K562 (cell line): ENCODE data around the gene ABHD12. TPM values are rescaled to one million over a fixed set of nuclear protein-coding genes. Genes with fewer than 3 reads are reported as not detected.

Experiments
- ATAC-seq: fragments of 200-7000 bp; cut with Tn5 transposase; 3 replicates; pipeline ENCODE4 v1.9.1; 2020; ENCODE audit warnings: moderate library complexity
- BruUV-seq: library from RNA; stranded (reverse); fragments of 400-500 nt; replicated peaks from 2 replicates; lab custom pipeline; 2021; lab: Mats Ljungman, UMichigan
- CTCF ChIA-PET: fragments of 300-600 bp; formaldehyde crosslinking; extraction: SDS; loops from one replicate; lab custom pipeline; 2021; ENCODE audit warnings: low intra/inter-chr PET ratio; lab: Yijun Ruan, JAX
- POLR2A ChIA-PET: fragments of 300-600, 350-650 bp; sonication (Branson Sonifier 250); formaldehyde crosslinking; extraction: SDS; loops from one replicate; lab custom pipeline; 2021; ENCODE audit warnings: antibody characterized with exemption, inconsistent platforms; lab: Yijun Ruan, JAX
- DNase-seq, 4 experiments: peaks; one replicate each; pipeline versions ENCODE4 v3.0.0 to v3.0.0-alpha.2; 2011 to 2018; ENCODE audit warnings: low spot score in 3 of 4, mixed read lengths in 3 of 4; ENCODE audit errors: extremely low read depth in 1 of 4
- FAIRE-seq: peaks from 2 replicates; lab custom pipeline; 2011; peaks lifted over from hg19 to GRCh38; lab: Jason Lieb, UNC
- H2AFZ ChIP-seq: 2 replicates; pipeline ENCODE4 v1.6.0; 2011; ENCODE audit warnings: low read depth, low read length, control low read depth, inconsistent platforms
- H3K27ac ChIP-seq: fragments of 200-600 bp; 3 replicates; pipeline ENCODE4 v1.8.0; 2011; ENCODE audit warnings: low read depth, mild to moderate bottlenecking, control low read depth, inconsistent platforms, low read length, moderate library complexity, mixed read lengths; ENCODE audit errors: extremely low read depth
- H3K27me3 ChIP-seq, 2 experiments: fragments of 300-600 bp in 1 of 2; 2 replicates in 1 of 2; 3 replicates in 1 of 2; pipeline versions ENCODE4 v1.6.0 to v1.8.0; 2011; ENCODE audit warnings: inconsistent platforms in 2 of 2, low read length in 2 of 2, mild to moderate bottlenecking in 1 of 2, mixed read lengths in 1 of 2, moderate library complexity in 1 of 2; ENCODE audit not compliant: control insufficient read depth in 2 of 2, insufficient read depth in 2 of 2
- H3K36me3 ChIP-seq: fragments of 300-600 bp; 3 replicates; pipeline ENCODE4 v1.8.0; 2011; ENCODE audit warnings: mild to moderate bottlenecking, low read length, inconsistent platforms; ENCODE audit not compliant: control insufficient read depth, insufficient read depth
- H3K4me1 ChIP-seq, 2 experiments: fragments of 200-600 bp in 1 of 2; replicated peaks in 1 of 2; 2 replicates in 1 of 2; 3 replicates in 1 of 2; pipeline versions ENCODE4 v1.5.1 to v1.8.0; 2011; ENCODE audit warnings: inconsistent platforms in 2 of 2, low read length in 2 of 2, mild to moderate bottlenecking in 1 of 2, mixed read lengths in 1 of 2, moderate library complexity in 1 of 2; ENCODE audit not compliant: control insufficient read depth in 2 of 2, insufficient read depth in 2 of 2
- H3K4me2 ChIP-seq: 2 replicates; pipeline ENCODE4 v1.6.1; 2011; ENCODE audit warnings: low read length, control low read depth, inconsistent platforms, mixed read lengths; ENCODE audit not compliant: insufficient read depth
- H3K4me3 ChIP-seq: fragments of 200-600 bp; sonication (generic), shearing (Covaris generic); 2 replicates; pipeline ENCODE4 v1.5.1; 2016; ENCODE audit warnings: control low read depth, inconsistent platforms
- H3K79me2 ChIP-seq: fragments of 200-600 bp; 3 replicates; pipeline ENCODE4 v1.8.0; 2011; ENCODE audit warnings: low read length, inconsistent platforms; ENCODE audit not compliant: control insufficient read depth, insufficient read depth
- H3K9ac ChIP-seq, 2 experiments: 2 replicates each; pipeline versions ENCODE4 v1.6.0 to v1.6.1; 2011; ENCODE audit warnings: low read depth in 2 of 2, low read length in 2 of 2, control low read depth in 1 of 2, inconsistent platforms in 1 of 2, mild to moderate bottlenecking in 1 of 2, mixed read lengths in 1 of 2; ENCODE audit not compliant: insufficient read depth in 1 of 2
- H3K9me1 ChIP-seq: one replicate; pipeline ENCODE4 v1.6.0; 2011; ENCODE audit warnings: inconsistent platforms, mild to moderate bottlenecking, low read length, moderate library complexity; ENCODE audit not compliant: control insufficient read depth, insufficient read depth
- H3K9me3 ChIP-seq: replicated peaks from 2 replicates; pipeline ENCODE4 v1.5.1; 2011; ENCODE audit warnings: low read depth, low read length, inconsistent platforms; ENCODE audit not compliant: control insufficient read depth, insufficient read depth
- H4K20me1 ChIP-seq: replicated peaks from 2 replicates; pipeline ENCODE4 v1.6.1; 2011; ENCODE audit warnings: low read length, inconsistent platforms, mixed read lengths; ENCODE audit not compliant: control insufficient read depth, insufficient read depth
- BMI1 ChIP-seq: fragments of 150-350 bp; IDR thresholded peaks from 2 replicates; pipeline ENCODE4 v1.6.1; 2014; ENCODE audit warnings: low read length
- CCNT2 ChIP-seq: IDR thresholded peaks from 2 replicates; pipeline ENCODE4 v1.6.1; 2011; ENCODE audit warnings: borderline replicate concordance, low read depth, mild to moderate bottlenecking, moderate library complexity, mixed read lengths, low read length; ENCODE audit not compliant: insufficient read length; ENCODE audit errors: extremely low read depth
- CEBPG ChIP-seq, 3 experiments: fragments of 200-800 bp in 1 of 3; sonication (Bioruptor generic) in 1 of 3; sonication (generic) in 1 of 3; formaldehyde crosslinking in 1 of 3; IDR thresholded peaks in 2 of 3; conservative IDR thresholded peaks in 1 of 3; 2 replicates each; pipeline versions ENCODE4 v1.6.1 to v1.8.0; 2016 to 2022; ENCODE audit warnings: missing compliant biosample characterization in 2 of 3, missing genetic modification characterization in 2 of 3, mild to moderate bottlenecking in 1 of 3, missing genetic modification reagents in 1 of 3
- ILF3 ChIP-seq: fragments of 450-650 bp; IDR thresholded peaks from 2 replicates; pipeline ENCODE4 v1.6.1; 2018; ENCODE audit warnings: antibody characterized with exemption, mild to moderate bottlenecking, moderate library complexity, borderline replicate concordance
- IRF2 ChIP-seq: sonication (generic); formaldehyde crosslinking; IDR thresholded peaks from 2 replicates; pipeline ENCODE4 v1.8.1; 2022; ENCODE audit warnings: mild to moderate bottlenecking, missing genetic modification reagents
- JUNB ChIP-seq: fragments of 450-650 bp; formaldehyde crosslinking; conservative IDR thresholded peaks from 2 replicates; pipeline ENCODE4 v1.4.0; 2020; ENCODE audit warnings: mild to moderate bottlenecking
- KAT8 ChIP-seq: fragments of 450-650 bp; IDR thresholded peaks from 2 replicates; pipeline ENCODE4 v1.6.1; 2016; ENCODE audit warnings: low read depth, mild to moderate bottlenecking
- MAZ ChIP-seq, 2 experiments: fragments of 450-650 bp in 1 of 2; sonication (generic) in 1 of 2; formaldehyde crosslinking; IDR thresholded peaks in 1 of 2; conservative IDR thresholded peaks in 1 of 2; 2 replicates each; pipeline versions ENCODE4 v1.4.0 to v1.5.0; 2020; ENCODE audit warnings: mild to moderate bottlenecking in 1 of 2, missing genetic modification reagents in 1 of 2
- PURB ChIP-seq: sonication (generic); formaldehyde crosslinking; IDR thresholded peaks from 2 replicates; pipeline ENCODE4 v1.9.0; 2021; ENCODE audit warnings: low read depth, mild to moderate bottlenecking, missing genetic modification reagents
- ZBTB17 ChIP-seq: fragments of 450-650 bp; formaldehyde crosslinking; IDR thresholded peaks from 2 replicates; pipeline ENCODE4 v1.4.0; 2020; ENCODE audit warnings: mild to moderate bottlenecking
- ZBTB9 ChIP-seq: fragments of 450-650 bp; formaldehyde crosslinking; IDR thresholded peaks from 2 replicates; pipeline ENCODE4 v1.4.0; 2020; ENCODE audit warnings: mild to moderate bottlenecking, moderate library complexity
- ZEB2 ChIP-seq: fragments of 450-650 bp; IDR thresholded peaks from 2 replicates; pipeline ENCODE4 v1.6.1; 2016
- ZNF75A ChIP-seq: fragments of 450-650 bp; formaldehyde crosslinking; IDR thresholded peaks from 2 replicates; pipeline ENCODE4 v1.4.0; 2020; ENCODE audit warnings: mild to moderate bottlenecking
- WGBS: fragments of 100-300 bp; shearing (Covaris generic); methylation state at CpG from one replicate; pipeline ENCODE4 v1.1.6; 2016; ENCODE audit warnings: low coverage, mixed read lengths; ENCODE audit not compliant: insufficient coverage; ENCODE audit errors: missing lambda C conversion rate; 5-methylcytosine and 5-hydroxymethylcytosine counted together
- in situ Hi-C: fragments of 300-500 bp; cut with MboI; formaldehyde crosslinking; loops from 4 replicates; pipeline ENCODE4 v1.15.0; 2018; ENCODE audit warnings: inconsistent platforms, mixed read lengths
- intact Hi-C: fragments of 100-400 bp; cut with micrococcal nuclease; formaldehyde crosslinking; loops from 2 replicates; pipeline ENCODE4 v1.14.2; 2022
- polyA plus RNA-seq, 8 experiments: library from polyadenylated mRNA; depleted of rRNA in 4 of 8; stranded (reverse) in 5 of 8; unstranded in 3 of 8; fragments of >200 nt; fragmentation: Nextera tagmentation in 2 of 8; fragmentation: Illumina TruSeq in 1 of 8; extraction: Ambion mirVana in 2 of 8; extraction: Trizol in 1 of 8; gene quantifications; 2 replicates each; pipeline versions ENCODE4 v1.2.1 to v1.2.3, GENCODE V29; 2011 to 2014; ENCODE audit warnings: inconsistent platforms in 1 of 8, missing spikeins in 1 of 8
- total RNA-seq, 7 experiments: library from RNA; depleted of rRNA in 6 of 7; stranded (reverse); fragments of >200 nt in 6 of 7; fragmentation: Illumina TruSeq in 2 of 7; extraction: Trizol in 2 of 7; gene quantifications; 2 replicates each; pipeline versions ENCODE4 v1.2.1 to v1.2.3, GENCODE V29; 2011 to 2021; ENCODE audit warnings: low replicate concordance in 1 of 7

The ABHD12 gene
- total and polyA plus RNA-seq, 9 of the 15 experiments (the other 6 are each of a cell fraction or from before 2014, with no cell fraction given), result 0.65 to 15.6 (median 9.1) TPM

- ATAC-seq, result no peak
- no peaks in the 10 kb centered on the region; the same call in 2 of the 3 replicates for H3K36me3 ChIP-seq
- 90% methylated on average over 6 of the region's 10 CpGs for WGBS
- CTCF ChIA-PET, result no interaction called here
- TF ChIP-seq ZEB2 (no peak), IRF2 (CRISPR knock-in tag) (no peak), ZNF75A (CRISPR knock-in tag) (no peak), ZBTB9 (no peak), ZBTB17 (CRISPR knock-in tag) (no peak), CCNT2 (no peak), KAT8 (no peak), CEBPG (CRISPR knock-in tag; IDR thresholded peaks at IDR 0.05) (no peak), CEBPG (tag; conservative IDR thresholded peaks at IDR 0.05 in 1 of 2, IDR thresholded peaks at IDR 0.05 in 1 of 2) (no peak), BMI1 (no peak), JUNB (CRISPR knock-in tag) (no peak), MAZ (CRISPR knock-in tag; conservative IDR thresholded peaks at IDR 0.05 in 1 of 2, IDR thresholded peaks at IDR 0.05 in 1 of 2) (no peak), PURB (no peak), ILF3 (no peak)
- peaks cover 7% of the 10 kb centered on the region; the same call in 2 of the 3 replicates for H3K79me2 ChIP-seq
- H3K9me1 ChIP-seq, result no peaks in the 10 kb centered on the region
- H3K27me3 ChIP-seq, result no peaks in the 10 kb centered on the region
- BruUV-seq, result no TSS peak
- no peak overlapping the region for H2AFZ ChIP-seq
- no peak overlapping the region for H3K4me2 ChIP-seq
- POLR2A ChIA-PET, result no interaction called here
- no peaks in the 10 kb centered on the region for H4K20me1 ChIP-seq
- H3K4me1 ChIP-seq, result no peaks in the 10 kb centered on the region; a peak in 1 of 5 replicates
- intact Hi-C loops (no loop called here), in situ Hi-C loops (no loop called here)
- H3K9me3 ChIP-seq, result no peaks in the 10 kb centered on the region
- H3K4me3 ChIP-seq, result no peak overlapping the region
- DNase-seq, result no peak
- no peak overlapping the region for H3K27ac ChIP-seq
- no peak overlapping the region for H3K9ac ChIP-seq
- FAIRE-seq, result no peak
Measured at GRCh38 chr20:25372584-25373336, 17.9 kb downstream of the ABHD12 start.
